Heart left ventricle (tissue), 13 donors: ENCODE results near the gene LDOC1.

ENCODE experiments used
- CTCF ChIP-seq, 12 donors: fragments of 200-600 bp; sonication (generic) in 4 of 12; IDR thresholded peaks; one replicate each; pipeline versions ENCODE4 v1.5.0 to v1.8.0; 2018 to 2022; ENCODE audit warnings: antibody characterized with exemption in 12 of 12, mild to moderate bottlenecking in 5 of 12
- POLR2A ChIP-seq, 2 donors: fragments of 450-650 bp; IDR thresholded peaks; one replicate each; pipeline ENCODE4 v1.6.1; 2017; ENCODE audit warnings: antibody characterized with exemption in 2 of 2, mild to moderate bottlenecking in 2 of 2, moderate library complexity in 2 of 2
- donor health status: ischemic (EF 13 %, LVEDD 7.1; RV severe dilation, severe dysfunction).
- donor health status: DM: no; HTN: yes; CAD: no.
- donor health status: DM: no; HTN: no; CAD: no.
- donor health status: ischemic (EF 25% LVEDD 6.9; RV normal size, moderate dysfunction).
- donor health status: ischemic (EF 25% LVEDD 5.7; RV mildly dilated, moderate dysfunction).
- donor health status: ischemic (EF 35%, LVEDD 5.7; RV mildly dilated, moderate dysfunction).
- donor health status: nonischemic (EF 11% LVEDD 7.7; RV severe dilation, severe dysfunction).
- donor health status: DM: yes; HTN: yes; CAD: no.
- donor health status: PGD.
- donor health status: ischemic (EF 29% LVEDD 5.4; RV normal size, mild dysfunction).
- donor health status: nonischemic (EF 23%, LVEDD 6.1; RV moderate dilation, normal function).

- TF ChIP-seq CTCF (IDR thresholded peaks at IDR 0.05) = no peak
- no peak for TF ChIP-seq POLR2A (IDR thresholded peaks at IDR 0.05)
These were observed 43.7 kb downstream of the LDOC1 start for GRCh38 chrX:141133272-141133671.
